KMS-11 (cell line): ENCODE results near the gene SLC2A9.

Experiments used
- H2AFZ ChIP-seq: fragments of 200-600 bp; sonication (generic); 2 replicates; pipeline ENCODE4 v1.6.1; 2016; ENCODE audit warnings: antibody characterized with exemption, mixed run types, low read depth
- H3K27ac ChIP-seq: fragments of 200-600 bp; sonication (generic); 2 replicates; pipeline ENCODE4 v1.6.1; 2016; ENCODE audit warnings: mild to moderate bottlenecking, mixed run types
- H3K27me3 ChIP-seq: fragments of 200-600 bp; sonication (generic); 2 replicates; pipeline ENCODE4 v1.6.1; 2017; ENCODE audit warnings: mild to moderate bottlenecking, low read depth, mixed run types, moderate library complexity; ENCODE audit not compliant: insufficient read depth
- H3K36me3 ChIP-seq: fragments of 200-600 bp; sonication (generic); 2 replicates; pipeline ENCODE4 v1.6.1; 2017; ENCODE audit warnings: mild to moderate bottlenecking, mixed run types; ENCODE audit not compliant: insufficient read depth
- H3K4me1 ChIP-seq: fragments of 200-600 bp; sonication (generic); 2 replicates; pipeline ENCODE4 v1.6.1; 2016; ENCODE audit warnings: mild to moderate bottlenecking, low read depth, mixed run types; ENCODE audit not compliant: poor library complexity, severe bottlenecking
- H3K4me2 ChIP-seq: fragments of 200-600 bp; sonication (generic); 2 replicates; pipeline ENCODE4 v1.7.0; 2016; ENCODE audit warnings: mild to moderate bottlenecking, mixed run types
- H3K4me3 ChIP-seq: fragments of 200-600 bp; sonication (generic); IDR thresholded peaks from 2 replicates; pipeline ENCODE4 v1.6.1; 2017; ENCODE audit warnings: low read depth, low read length, mixed read lengths; ENCODE audit not compliant: insufficient read depth
- H3K79me2 ChIP-seq: fragments of 200-600 bp; sonication (generic); 2 replicates; pipeline ENCODE4 v1.6.1; 2016; ENCODE audit warnings: low read depth, mixed run types; ENCODE audit not compliant: insufficient read depth
- H3K9ac ChIP-seq: fragments of 200-600 bp; sonication (generic); 2 replicates; pipeline ENCODE4 v1.6.1; 2016; ENCODE audit warnings: mild to moderate bottlenecking, mixed run types
- H4K20me1 ChIP-seq: fragments of 200-600 bp; sonication (generic); 2 replicates; pipeline ENCODE4 v1.6.1; 2016; ENCODE audit warnings: mild to moderate bottlenecking, mixed run types; ENCODE audit not compliant: insufficient read depth
- CTCF ChIP-seq: fragments of 200-600 bp; sonication (generic); conservative IDR thresholded peaks from 2 replicates; pipeline ENCODE4 v1.6.1; 2017; ENCODE audit warnings: low read depth, mild to moderate bottlenecking, antibody characterized with exemption, low read length, moderate library complexity, mixed read lengths

The SLC2A9 gene

GRCh38 chr4:9781343-9782135 lies 239.8 kb downstream of the SLC2A9 start, which contains the start of gene DRD5:
Gene DRD5, plus strand, starts transcription at chr4:9781634. Its CDS starts 396 bp downstream, at chr4:9782030.
- no peaks in the 10 kb centered on the region for H4K20me1 ChIP-seq
- H3K4me1 ChIP-seq: no peaks in the 10 kb centered on the region
- no peak within 1 kb of the TSS for H2AFZ ChIP-seq
- no peaks in the 10 kb centered on the region for H3K27me3 ChIP-seq
- no peaks in the 10 kb centered on the region for H3K79me2 ChIP-seq
- no peaks in the 10 kb centered on the region for H3K36me3 ChIP-seq
- no peak within 1 kb of the TSS for H3K4me2 ChIP-seq
- H3K9ac ChIP-seq: no peak within 1 kb of the TSS
- H3K27ac ChIP-seq: no peak within 1 kb of the TSS
- TF ChIP-seq CTCF: no peak
- H3K4me3 ChIP-seq: no peak within 1 kb of the TSS
